Epithelial cell of prostate (primary cell): ENCODE results near the gene WDCP.
"Not testable (repeated sequence)": the region's sequence is repeated elsewhere in the genome, so short reads cannot be mapped to it uniquely, and the experiment has no call there.

Experiments
- DNase-seq: peaks from one replicate; pipeline ENCODE4 v3.0.0-alpha.2; 2011; ENCODE audit warnings: low read depth, low spot score
- H3K27ac ChIP-seq: fragments of 450-650 bp; 2 replicates; pipeline ENCODE4 v1.5.1; 2017; ENCODE audit warnings: mild to moderate bottlenecking

The WDCP gene

GRCh38 chr2:24065341-24065740 lies 18.1 kb upstream of the WDCP start:
- no peak for DNase-seq
- no peak overlapping the region for H3K27ac ChIP-seq

- DNase-seq: no peak
- no peak overlapping the region for H3K27ac ChIP-seq
Measured at GRCh38 chr2:24058564-24059271, 11.5 kb upstream of the WDCP start.

GRCh38 chr2:24055750-24056149 lies 8.6 kb upstream of the WDCP start:
- no peak overlapping the region for H3K27ac ChIP-seq

GRCh38 chr2:24054366-24055010 lies 7.3 kb upstream of the WDCP start:
- H3K27ac ChIP-seq: no peak overlapping the region
- no peak for DNase-seq

More at GRCh38 chr2:24055750-24056149, 8.6 kb upstream of the WDCP start:
- DNase-seq: no peak

GRCh38 chr2:24052951-24053350 lies 5.8 kb upstream of the WDCP start:
- no peak overlapping the region for H3K27ac ChIP-seq
- no peak for DNase-seq

GRCh38 chr2:24051833-24052232 lies 4.6 kb upstream of the WDCP start:
- no peak for DNase-seq
- H3K27ac ChIP-seq: no peak overlapping the region

- H3K27ac ChIP-seq: no peak overlapping the region
- DNase-seq: no peak
Measured at GRCh38 chr2:24050041-24050979, 3.1 kb upstream of the WDCP start.

- H3K27ac ChIP-seq: no peak within 1 kb of the TSS
- DNase-seq: no peak
Measured at GRCh38 chr2:24049485-24050021, 2.4 kb upstream of the WDCP start, which contains the start of gene FKBP1B. Gene FKBP1B, plus strand, starts transcription at chr2:24049741. Its CDS starts 109 bp downstream, at chr2:24049850.

- no peak for DNase-seq
- H3K27ac ChIP-seq: no peak overlapping the region
Measured at GRCh38 chr2:24048769-24049484, 1.7 kb upstream of the WDCP start.

- no peak for DNase-seq
Measured at GRCh38 chr2:24047703-24048033, 477 bp upstream of the WDCP start.

GRCh38 chr2:24046599-24046929 lies 627 bp downstream of the WDCP start:
- H3K27ac ChIP-seq: no peak overlapping the region
- no peak for DNase-seq

More at GRCh38 chr2:24047703-24048033, 477 bp upstream of the WDCP start:
- H3K27ac ChIP-seq: no peak overlapping the region

GRCh38 chr2:24045511-24046508 lies 1.4 kb downstream of the WDCP start:
- no peak overlapping the region for H3K27ac ChIP-seq
- DNase-seq: no peak

- not testable (repeated sequence) for H3K27ac ChIP-seq, DNase-seq
Measured at GRCh38 chr2:24043133-24043532, 4.1 kb downstream of the WDCP start.

GRCh38 chr2:24040511-24040910 lies 6.7 kb downstream of the WDCP start:
- no peak overlapping the region for H3K27ac ChIP-seq
- DNase-seq: no peak

GRCh38 chr2:24038786-24039499 lies 8.2 kb downstream of the WDCP start:
- DNase-seq: no peak
- H3K27ac ChIP-seq: no peak overlapping the region

- no peak overlapping the region for H3K27ac ChIP-seq
- no peak for DNase-seq
Measured at GRCh38 chr2:24026233-24026632, 21.0 kb downstream of the WDCP start.

GRCh38 chr2:24024996-24025663 lies 22.1 kb downstream of the WDCP start:
- H3K27ac ChIP-seq: no peak overlapping the region
- no peak for DNase-seq

- H3K27ac ChIP-seq: no peak overlapping the region
- no peak for DNase-seq
Measured at GRCh38 chr2:24024018-24024417, 23.2 kb downstream of the WDCP start.
